NCI-H510A treated with DMSO at 0.1 percent for 48 hours (cell line): ENCODE data around the gene TSEN54.

ENCODE experiments used
- DNase-seq: peaks from one replicate; lab custom pipeline; 2025; lab: John Stamatoyannopoulos, UW

TSEN54 gene

GRCh38 chr17:75565618-75566017 lies 49.3 kb downstream of the TSEN54 start:
- DNase-seq, result no peak

GRCh38 chr17:75566416-75566815 lies 50.1 kb downstream of the TSEN54 start:
- DNase-seq, result no peak

- DNase-seq, result no peak
Measured at GRCh38 chr17:75566834-75567233, 50.5 kb downstream of the TSEN54 start.

DNA sequence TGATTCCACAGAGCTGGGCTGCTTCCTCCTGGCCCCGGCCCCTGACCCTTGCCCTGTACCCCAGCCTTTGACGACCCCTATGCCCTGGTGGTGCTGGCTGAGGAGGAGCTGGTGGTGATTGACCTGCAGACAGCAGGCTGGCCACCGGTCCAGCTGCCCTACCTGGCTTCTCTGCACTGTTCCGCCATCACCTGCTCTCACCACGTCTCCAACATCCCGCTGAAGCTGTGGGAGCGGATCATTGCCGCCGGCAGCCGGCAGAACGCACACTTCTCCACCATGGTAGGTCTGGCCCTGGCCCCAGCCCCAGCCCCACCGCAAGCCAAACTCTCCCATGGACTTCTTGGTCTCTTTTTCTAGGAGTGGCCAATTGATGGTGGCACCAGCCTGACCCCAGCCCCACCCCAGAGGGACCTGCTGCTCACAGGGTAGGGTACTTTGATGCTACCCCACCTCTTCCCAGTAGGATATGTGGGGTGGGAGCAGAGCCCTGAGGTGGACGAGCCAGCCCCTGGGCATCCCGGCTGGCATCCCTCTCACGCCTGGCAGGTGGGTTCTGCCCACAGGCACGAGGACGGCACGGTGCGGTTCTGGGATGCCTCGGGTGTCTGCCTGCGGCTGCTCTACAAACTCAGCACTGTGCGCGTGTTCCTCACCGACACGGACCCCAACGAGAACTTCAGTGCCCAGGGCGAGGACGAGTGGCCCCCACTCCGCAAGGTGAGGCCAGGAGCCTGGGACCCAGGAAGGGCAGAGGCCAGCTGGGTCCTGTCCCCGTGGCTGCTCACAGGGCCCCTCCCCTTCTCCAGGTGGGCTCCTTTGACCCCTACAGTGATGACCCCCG lies 52.3 kb downstream of the TSEN54 start:
- DNase-seq, result no peak

DNA sequence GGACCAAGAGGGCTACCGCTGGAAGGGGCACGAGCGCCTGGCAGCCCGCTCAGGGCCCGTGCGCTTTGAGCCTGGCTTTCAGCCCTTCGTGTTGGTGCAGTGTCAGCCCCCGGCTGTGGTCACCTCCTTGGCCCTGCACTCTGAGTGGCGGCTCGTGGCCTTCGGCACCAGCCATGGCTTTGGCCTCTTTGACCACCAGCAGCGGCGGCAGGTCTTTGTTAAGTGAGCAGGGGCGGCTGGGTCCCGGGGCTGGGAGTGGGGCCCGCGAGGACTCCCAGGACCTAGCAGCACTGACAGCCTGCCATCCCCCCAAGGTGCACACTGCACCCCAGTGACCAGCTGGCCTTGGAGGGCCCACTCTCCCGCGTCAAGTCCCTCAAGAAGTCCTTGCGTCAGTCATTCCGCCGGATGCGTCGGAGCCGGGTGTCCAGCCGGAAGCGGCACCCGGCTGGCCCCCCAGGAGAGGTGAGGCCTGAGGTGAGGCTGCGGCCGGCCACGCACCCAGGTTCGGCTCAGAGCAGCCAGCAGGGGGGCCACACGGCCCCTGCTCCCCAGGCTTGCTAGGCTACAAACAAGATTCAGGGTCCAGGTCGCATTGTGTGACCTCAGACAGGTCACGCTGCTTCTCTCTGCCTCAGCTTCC lies 53.8 kb downstream of the TSEN54 start:
- no peak for DNase-seq

DNA sequence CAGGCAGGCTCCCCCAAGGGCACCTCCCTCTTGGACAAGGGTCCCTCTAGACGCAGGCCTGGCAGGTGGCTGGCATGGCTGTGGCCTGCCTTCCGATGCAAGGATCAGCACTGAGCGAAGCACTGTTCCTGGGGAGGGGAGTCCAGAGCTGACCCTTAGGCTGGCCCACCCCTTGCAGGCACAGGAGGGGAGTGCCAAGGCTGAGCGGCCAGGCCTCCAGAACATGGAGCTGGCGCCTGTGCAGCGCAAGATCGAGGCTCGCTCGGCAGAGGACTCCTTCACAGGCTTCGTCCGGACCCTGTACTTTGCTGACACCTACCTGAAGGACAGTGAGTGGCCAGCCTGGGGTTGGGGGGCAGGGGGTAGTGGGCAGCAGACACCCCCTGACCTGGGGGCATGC lies 54.4 kb downstream of the TSEN54 start:
- DNase-seq, result no peak

- no peak for DNase-seq
Measured at GRCh38 chr17:75571197-75571884, 55.0 kb downstream of the TSEN54 start.

DNA sequence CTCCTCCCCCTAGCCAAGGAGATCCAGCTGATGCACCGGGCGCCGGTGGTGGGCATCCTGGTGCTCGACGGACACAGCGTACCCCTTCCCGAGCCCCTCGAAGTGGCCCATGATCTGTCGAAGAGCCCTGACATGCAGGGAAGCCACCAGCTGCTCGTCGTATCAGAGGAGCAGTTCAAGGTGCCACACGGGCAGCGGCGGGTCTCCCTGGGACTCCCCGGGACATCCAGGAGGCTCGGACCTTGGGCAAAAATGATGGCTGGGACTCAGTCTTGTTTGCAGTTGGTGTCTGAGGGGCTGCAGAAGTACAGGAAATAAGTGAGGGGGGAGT lies 55.5 kb downstream of the TSEN54 start:
- DNase-seq, result no peak

DNA sequence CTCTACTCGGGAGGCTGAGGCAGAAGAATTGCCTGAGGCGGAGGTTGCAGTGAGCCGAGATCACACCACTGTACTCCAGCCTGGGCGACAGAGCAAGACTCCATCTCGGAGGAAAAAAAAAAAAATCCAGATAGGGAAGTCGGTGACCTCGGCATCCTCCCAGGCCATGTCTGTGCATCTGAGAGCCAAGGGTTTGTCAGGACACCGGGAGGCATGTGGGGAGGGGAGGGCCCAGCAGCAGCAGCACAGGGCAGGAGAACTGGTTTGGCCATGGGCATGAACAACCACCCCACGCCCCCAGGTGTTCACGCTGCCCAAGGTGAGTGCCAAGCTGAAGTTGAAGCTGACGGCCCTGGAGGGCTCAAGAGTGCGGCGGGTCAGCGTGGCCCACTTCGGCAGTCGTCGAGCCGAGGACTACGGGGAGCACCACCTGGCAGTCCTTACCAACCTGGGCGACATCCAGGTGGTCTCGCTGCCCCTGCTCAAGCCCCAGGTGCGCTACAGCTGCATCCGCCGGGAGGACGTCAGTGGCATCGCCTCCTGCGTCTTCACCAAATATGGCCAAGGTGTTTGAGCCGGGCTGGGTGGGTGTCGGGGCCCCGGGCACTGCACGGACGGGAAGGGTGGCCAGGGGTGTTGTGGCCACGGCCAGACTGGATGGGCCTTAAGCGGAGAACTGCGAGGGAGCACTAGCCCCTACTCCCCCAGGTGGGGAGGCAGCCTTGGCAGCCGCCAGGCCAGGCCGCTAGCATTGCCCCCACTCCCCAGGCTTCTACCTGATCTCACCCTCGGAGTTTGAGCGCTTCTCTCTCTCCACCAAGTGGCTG lies 56.6 kb downstream of the TSEN54 start:
- no peak for DNase-seq

- no peak for DNase-seq
Measured at GRCh38 chr17:75573540-75573957, 57.2 kb downstream of the TSEN54 start.

DNA sequence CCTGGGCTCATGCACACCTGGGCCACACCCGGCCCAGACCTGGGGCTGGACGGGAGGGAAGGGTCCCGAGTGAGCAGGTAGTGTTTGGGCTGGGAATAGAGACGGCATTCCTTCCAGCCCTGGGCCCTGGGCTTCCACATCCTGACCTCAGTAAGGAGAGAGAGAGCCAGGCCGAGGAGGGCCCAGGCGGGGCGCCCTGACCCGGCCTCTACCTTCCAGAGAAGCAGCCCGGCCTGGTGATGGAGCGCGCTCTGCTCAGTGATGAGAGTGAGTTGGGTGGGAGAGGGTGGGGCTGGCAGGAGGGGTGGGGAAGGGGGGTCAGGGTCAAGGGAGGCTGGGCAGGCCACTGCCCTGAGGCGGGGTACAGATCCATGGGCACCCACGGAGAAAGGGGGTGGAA lies 57.7 kb downstream of the TSEN54 start:
- no peak for DNase-seq
